Smooth muscle cell (in vitro differentiated cells): ENCODE measurements around the gene FAM107B. TPM values are rescaled to one million over a fixed set of nuclear protein-coding genes. Genes with fewer than 3 reads are reported as not detected.

Experiments used
- DNase-seq: peaks from one replicate; lab custom pipeline; 2025; ENCODE audit not compliant: unreplicated experiment; lab: John Stamatoyannopoulos, UW
- H2AFZ ChIP-seq: fragments of 200-600 bp; sonication (generic); 2 replicates; pipeline ENCODE4 v1.6.0; 2016; ENCODE audit warnings: antibody characterized with exemption, low read depth, mild to moderate bottlenecking
- H3F3A ChIP-seq: fragments of 200-600 bp; sonication (generic); 2 replicates; pipeline ENCODE4 v1.6.0; 2017; ENCODE audit warnings: antibody characterized with exemption, low read depth
- H3K27ac ChIP-seq: fragments of 200-600 bp; sonication (generic); 2 replicates; pipeline ENCODE4 v1.5.1; 2016; ENCODE audit warnings: low read depth, mild to moderate bottlenecking
- H3K27me3 ChIP-seq: fragments of 200-600 bp; sonication (generic); 2 replicates; pipeline ENCODE4 v1.6.1; 2016; ENCODE audit warnings: low read depth, mild to moderate bottlenecking
- H3K36me3 ChIP-seq: fragments of 200-600 bp; sonication (generic); 2 replicates; pipeline ENCODE4 v1.5.1; 2016; ENCODE audit warnings: low read depth
- H3K4me1 ChIP-seq: fragments of 200-600 bp; sonication (generic); 2 replicates; pipeline ENCODE4 v1.5.1; 2016; ENCODE audit warnings: low read depth
- H3K4me2 ChIP-seq: fragments of 200-600 bp; sonication (generic); 2 replicates; pipeline ENCODE4 v1.6.0; 2016; ENCODE audit warnings: mild to moderate bottlenecking
- H3K4me3 ChIP-seq: fragments of 200-600 bp; sonication (generic); 2 replicates; pipeline ENCODE4 v1.5.1; 2016; ENCODE audit warnings: mild to moderate bottlenecking
- H3K79me2 ChIP-seq: fragments of 200-600 bp; sonication (generic); 2 replicates; pipeline ENCODE4 v1.6.0; 2016; ENCODE audit warnings: low read depth, mild to moderate bottlenecking
- H3K9ac ChIP-seq: fragments of 200-600 bp; sonication (generic); 2 replicates; pipeline ENCODE4 v1.6.0; 2016; ENCODE audit warnings: low read depth
- H3K9me3 ChIP-seq: fragments of 200-600 bp; sonication (generic); replicated peaks from 2 replicates; pipeline ENCODE4 v1.5.1; 2016; ENCODE audit warnings: low read depth
- H4K20me1 ChIP-seq: fragments of 200-600 bp; sonication (generic); 2 replicates; pipeline ENCODE4 v1.6.0; 2016; ENCODE audit warnings: low read depth
- CTCF ChIP-seq: fragments of 200-600 bp; sonication (generic); IDR thresholded peaks from 2 replicates; pipeline ENCODE4 v1.5.1; 2017; ENCODE audit warnings: borderline replicate concordance, mild to moderate bottlenecking, antibody characterized with exemption; ENCODE audit not compliant: insufficient read depth, poor library complexity, severe bottlenecking
- whole genome bisulfite sequencing: methylation state at CpG from one replicate; pipeline ENCODE4 v1.1.7; 2016; ENCODE audit warnings: low lambda C conversion rate; 5-methylcytosine and 5-hydroxymethylcytosine counted together
- polyA plus RNA-seq: library from polyadenylated mRNA; unstranded; fragments of >200 nt; fragmentation: Nextera tagmentation; extraction: Ambion mirVana; gene quantifications from 2 replicates; pipeline ENCODE4 v1.2.1, GENCODE V29; 2016
- total RNA-seq: library from RNA; depleted of rRNA; stranded (reverse); fragments of >200 nt; gene quantifications from 2 replicates; pipeline ENCODE4 v1.2.3, GENCODE V29; 2014

Gene FAM107B
- total and polyA plus RNA-seq, 2 experiments from 2014 or later = 8.7 to 9.0 TPM

GRCh38 chr10:14574291-14574690 is 200.4 kb downstream of the FAM107B start:
- TF ChIP-seq CTCF = no peak
- Histone ChIP-seq H3K36me3 (no peaks in the 10 kb centered on the region), H3F3A (no peaks in the 10 kb centered on the region), H3K4me3 (no peak overlapping the region), H3K79me2 (peaks cover 23% of the 10 kb centered on the region), H3K27ac (no peak overlapping the region), H3K4me1 (no peaks in the 10 kb centered on the region), H3K4me2 (no peak overlapping the region), H2AFZ (no peak overlapping the region), H3K27me3 (no peaks in the 10 kb centered on the region), H3K9ac (no peak overlapping the region), H4K20me1 (peaks cover 67% of the 10 kb centered on the region), H3K9me3 (no peaks in the 10 kb centered on the region)
- no peak for DNase-seq
- 84% methylated on average over 3 of the region's 3 CpGs for WGBS

- no peak for DNase-seq
- no peak overlapping the region for H3K4me3 ChIP-seq
- H3F3A ChIP-seq = no peaks in the 10 kb centered on the region
- no peak for TF ChIP-seq CTCF
- no peak overlapping the region for H3K4me2 ChIP-seq
- no peaks in the 10 kb centered on the region for H3K27me3 ChIP-seq
- H3K27ac ChIP-seq = no peak overlapping the region
- no peaks in the 10 kb centered on the region for H3K4me1 ChIP-seq
- H2AFZ ChIP-seq = no peak overlapping the region
- no peak overlapping the region for H3K9ac ChIP-seq
- peaks cover 67% of the 10 kb centered on the region for H4K20me1 ChIP-seq
- peaks cover 23% of the 10 kb centered on the region for H3K79me2 ChIP-seq
- no peaks in the 10 kb centered on the region for H3K9me3 ChIP-seq
- 26% methylated on average over 1 of the region's 1 CpG for WGBS
- no peaks in the 10 kb centered on the region for H3K36me3 ChIP-seq
Measured at GRCh38 chr10:14573666-14574261, 200.9 kb downstream of the FAM107B start.

- H3K4me1 ChIP-seq = no peaks in the 10 kb centered on the region
- peaks cover 23% of the 10 kb centered on the region for H3K79me2 ChIP-seq
- DNase-seq = no peak
- no peaks in the 10 kb centered on the region for H3K36me3 ChIP-seq
- peaks cover 66% of the 10 kb centered on the region for H4K20me1 ChIP-seq
- H3F3A ChIP-seq = no peaks in the 10 kb centered on the region
- H3K9me3 ChIP-seq = no peaks in the 10 kb centered on the region
- WGBS = 94% methylated on average over 3 of the region's 3 CpGs
- no peak overlapping the region for H3K9ac ChIP-seq
- H3K27me3 ChIP-seq = no peaks in the 10 kb centered on the region
- no peak for TF ChIP-seq CTCF
- H2AFZ ChIP-seq = no peak overlapping the region
- no peak overlapping the region for H3K4me3 ChIP-seq
- H3K27ac ChIP-seq = no peak overlapping the region
- H3K4me2 ChIP-seq = no peak overlapping the region
Measured at GRCh38 chr10:14572811-14573210, 201.9 kb downstream of the FAM107B start.

GRCh38 chr10:14571866-14572507 is 202.7 kb downstream of the FAM107B start:
- TF ChIP-seq CTCF = no peak

More at GRCh38 chr10:14571866-14572507, 202.7 kb downstream of the FAM107B start:
- Histone ChIP-seq H3F3A (no peaks in the 10 kb centered on the region), H3K4me1 (no peaks in the 10 kb centered on the region), H3K27ac (no peak overlapping the region), H3K4me3 (no peak overlapping the region), H3K36me3 (no peaks in the 10 kb centered on the region), H3K79me2 (peaks cover 23% of the 10 kb centered on the region), H2AFZ (no peak overlapping the region), H3K9me3 (no peaks in the 10 kb centered on the region), H3K4me2 (no peak overlapping the region), H4K20me1 (peaks cover 60% of the 10 kb centered on the region), H3K9ac (no peak overlapping the region), H3K27me3 (no peaks in the 10 kb centered on the region)
- WGBS = 92% methylated on average over 10 of the region's 10 CpGs
- no peak for DNase-seq
